ENCODE results near the gene SOWAHA.

DNA sequence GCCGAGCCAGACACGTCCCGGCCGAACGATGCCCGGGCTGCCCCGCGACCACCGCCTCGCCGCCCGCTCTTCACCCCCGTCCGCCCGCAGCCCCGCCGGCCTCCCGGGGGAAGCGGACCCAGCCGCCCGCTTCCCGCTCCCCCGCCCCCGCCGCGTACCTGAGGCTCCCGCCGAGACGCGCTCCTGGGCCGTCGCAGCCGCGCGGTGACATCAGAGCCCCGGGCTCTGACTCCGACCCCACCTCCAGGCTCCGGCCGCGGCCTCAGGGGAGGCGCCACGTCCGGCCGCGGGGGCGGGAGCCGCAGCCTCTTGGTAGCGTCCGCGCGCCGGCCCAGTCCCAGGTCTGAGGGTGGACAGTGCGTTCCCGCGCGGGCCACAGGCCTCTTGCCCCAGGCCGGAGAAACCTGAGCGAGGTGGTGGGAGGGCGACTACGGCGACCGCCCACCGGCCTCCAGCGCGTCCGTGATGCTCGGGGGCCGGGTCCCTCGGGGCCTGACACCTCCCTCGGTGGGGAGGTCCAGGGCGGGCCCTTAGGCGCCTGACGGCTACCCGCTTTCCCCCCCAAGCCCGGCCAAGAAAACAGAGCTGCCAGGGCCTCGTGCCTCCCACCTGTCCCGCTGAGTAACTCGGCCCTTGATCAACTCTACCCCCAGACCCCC lies 17.5 kb downstream of the SOWAHA start, which contains the start of gene SHROOM1:
- TF ChIP-seq, protein P1, sequence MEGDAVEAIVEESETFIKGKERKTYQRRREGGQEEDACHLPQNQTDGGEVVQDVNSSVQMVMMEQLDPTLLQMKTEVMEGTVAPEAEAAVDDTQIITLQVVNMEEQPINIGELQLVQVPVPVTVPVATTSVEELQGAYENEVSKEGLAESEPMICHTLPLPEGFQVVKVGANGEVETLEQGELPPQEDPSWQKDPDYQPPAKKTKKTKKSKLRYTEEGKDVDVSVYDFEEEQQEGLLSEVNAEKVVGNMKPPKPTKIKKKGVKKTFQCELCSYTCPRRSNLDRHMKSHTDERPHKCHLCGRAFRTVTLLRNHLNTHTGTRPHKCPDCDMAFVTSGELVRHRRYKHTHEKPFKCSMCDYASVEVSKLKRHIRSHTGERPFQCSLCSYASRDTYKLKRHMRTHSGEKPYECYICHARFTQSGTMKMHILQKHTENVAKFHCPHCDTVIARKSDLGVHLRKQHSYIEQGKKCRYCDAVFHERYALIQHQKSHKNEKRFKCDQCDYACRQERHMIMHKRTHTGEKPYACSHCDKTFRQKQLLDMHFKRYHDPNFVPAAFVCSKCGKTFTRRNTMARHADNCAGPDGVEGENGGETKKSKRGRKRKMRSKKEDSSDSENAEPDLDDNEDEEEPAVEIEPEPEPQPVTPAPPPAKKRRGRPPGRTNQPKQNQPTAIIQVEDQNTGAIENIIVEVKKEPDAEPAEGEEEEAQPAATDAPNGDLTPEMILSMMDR (IDR thresholded peaks at IDR 0.05), result no peak
- peak; percentile 51; the same call in 1 of the 2 replicates for TF ChIP-seq TCF7L2 (IDR thresholded peaks at IDR 0.05; ENCODE audit: low read depth, low read length)

Measured in Panc1 (cell line).